LNCaP clone FGC (cell line): Measurements from ENCODE around the gene ANO4.

Experiments used
- DNase-seq: peaks from one replicate; pipeline ENCODE4 v3.0.0-alpha.2; 2011; ENCODE audit warnings: low read depth
- H3K4me3 ChIP-seq: 2 replicates; pipeline ENCODE4 v1.5.1; 2011; ENCODE audit warnings: mild to moderate bottlenecking, low read depth, low read length, control low read depth
- TF ChIP-seq, protein P1 (sequence below): IDR thresholded peaks from 2 replicates; pipeline ENCODE4 v1.5.1; 2012; ENCODE audit warnings: mild to moderate bottlenecking; ENCODE audit not compliant: control insufficient read depth, insufficient read depth; ENCODE audit errors: extremely low read depth

Gene ANO4

GRCh38 chr12:100895192-100895591 lies 100.6 kb downstream of the ANO4 start:
- H3K4me3 ChIP-seq: no peak overlapping the region
- TF ChIP-seq, protein P1, sequence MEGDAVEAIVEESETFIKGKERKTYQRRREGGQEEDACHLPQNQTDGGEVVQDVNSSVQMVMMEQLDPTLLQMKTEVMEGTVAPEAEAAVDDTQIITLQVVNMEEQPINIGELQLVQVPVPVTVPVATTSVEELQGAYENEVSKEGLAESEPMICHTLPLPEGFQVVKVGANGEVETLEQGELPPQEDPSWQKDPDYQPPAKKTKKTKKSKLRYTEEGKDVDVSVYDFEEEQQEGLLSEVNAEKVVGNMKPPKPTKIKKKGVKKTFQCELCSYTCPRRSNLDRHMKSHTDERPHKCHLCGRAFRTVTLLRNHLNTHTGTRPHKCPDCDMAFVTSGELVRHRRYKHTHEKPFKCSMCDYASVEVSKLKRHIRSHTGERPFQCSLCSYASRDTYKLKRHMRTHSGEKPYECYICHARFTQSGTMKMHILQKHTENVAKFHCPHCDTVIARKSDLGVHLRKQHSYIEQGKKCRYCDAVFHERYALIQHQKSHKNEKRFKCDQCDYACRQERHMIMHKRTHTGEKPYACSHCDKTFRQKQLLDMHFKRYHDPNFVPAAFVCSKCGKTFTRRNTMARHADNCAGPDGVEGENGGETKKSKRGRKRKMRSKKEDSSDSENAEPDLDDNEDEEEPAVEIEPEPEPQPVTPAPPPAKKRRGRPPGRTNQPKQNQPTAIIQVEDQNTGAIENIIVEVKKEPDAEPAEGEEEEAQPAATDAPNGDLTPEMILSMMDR: no peak
- no peak for DNase-seq

- TF ChIP-seq, protein P1: no peak
- no peak overlapping the region for H3K4me3 ChIP-seq
- no peak for DNase-seq
Measured at GRCh38 chr12:100896192-100896591, 101.6 kb downstream of the ANO4 start.

GRCh38 chr12:100897240-100897639 lies 102.7 kb downstream of the ANO4 start:
- no peak overlapping the region for H3K4me3 ChIP-seq
- TF ChIP-seq, protein P1: no peak
- no peak for DNase-seq

- TF ChIP-seq, protein P1: no peak
- DNase-seq: no peak
Measured at GRCh38 chr12:100899301-100899700, 104.7 kb downstream of the ANO4 start.

DNA sequence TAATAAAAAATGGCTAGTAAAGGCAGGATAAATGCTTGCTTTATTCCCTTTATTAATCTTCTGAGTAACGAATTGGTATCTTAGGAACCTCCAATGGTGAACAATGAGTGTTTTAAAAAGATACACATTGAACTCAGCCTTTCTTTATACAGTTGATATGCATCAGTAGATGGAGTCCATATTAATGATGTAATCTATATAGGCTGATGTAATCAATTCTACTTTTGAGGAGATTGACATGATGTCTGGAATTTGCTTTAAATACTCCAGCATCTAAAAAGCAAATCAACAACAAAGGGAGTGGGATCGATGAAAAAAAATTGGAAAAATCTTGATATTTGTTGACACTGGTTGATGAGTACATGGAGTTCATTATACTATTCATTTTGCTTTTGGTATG lies 106.2 kb downstream of the ANO4 start:
- H3K4me3 ChIP-seq: no peak overlapping the region
- TF ChIP-seq, protein P1: no peak
- DNase-seq: no peak

More at GRCh38 chr12:100899301-100899700, 104.7 kb downstream of the ANO4 start:
- H3K4me3 ChIP-seq: no peak overlapping the region

DNA sequence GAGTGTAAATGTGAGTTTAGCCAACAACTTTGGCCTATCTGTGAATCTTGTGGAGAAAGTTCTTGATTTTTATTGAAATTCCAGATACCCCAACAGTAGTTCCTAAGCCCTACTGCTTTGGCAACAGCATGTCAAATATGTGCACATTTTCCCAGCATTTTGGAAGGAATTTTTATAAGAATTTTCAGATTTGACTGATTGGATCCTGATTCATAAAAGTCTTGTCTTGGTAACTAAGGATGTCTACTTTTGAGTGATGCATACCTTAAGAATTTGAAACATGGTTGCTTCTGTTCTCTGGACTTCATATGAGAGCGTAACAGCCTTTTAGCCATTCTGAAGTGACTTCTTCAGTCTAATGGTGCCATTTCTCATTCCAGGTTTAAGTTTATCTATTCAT lies 106.7 kb downstream of the ANO4 start:
- TF ChIP-seq, protein P1: no peak
- H3K4me3 ChIP-seq: no peak overlapping the region
- DNase-seq: no peak

- TF ChIP-seq, protein P1: no peak
- DNase-seq: no peak
- no peak overlapping the region for H3K4me3 ChIP-seq
Measured at GRCh38 chr12:100904270-100904669, 109.7 kb downstream of the ANO4 start.
